T-helper 22 cell (primary cell): ENCODE data around the gene IGLL1.
A peak's percentile ranks its signal among the peaks of the same experiment; 100 is the strongest.
"Not testable (repeated sequence)": the region's sequence is repeated elsewhere in the genome, so short reads cannot be mapped to it uniquely, and the experiment has no call there.

Experiments
- DNase-seq: peaks from one replicate; pipeline ENCODE4 v3.0.0-alpha.2; 2020; ENCODE audit warnings: low read depth

Gene IGLL1

GRCh38 chr22:23540837-23541236, 39.3 kb downstream of the IGLL1 start:
- DNase-seq = not testable (repeated sequence)

- DNase-seq = not testable (repeated sequence)
Observed at GRCh38 chr22:23539839-23540198, 40.3 kb downstream of the IGLL1 start.

- peak; percentile 39 for DNase-seq
Observed at GRCh38 chr22:23539135-23539838, 40.8 kb downstream of the IGLL1 start.

- DNase-seq = not testable (repeated sequence)
Observed at GRCh38 chr22:23538696-23539030, 41.4 kb downstream of the IGLL1 start.

GRCh38 chr22:23537830-23538695, 42.0 kb downstream of the IGLL1 start:
- DNase-seq = not testable (repeated sequence)

- DNase-seq = no peak
Observed at GRCh38 chr22:23537416-23537815, 42.7 kb downstream of the IGLL1 start.

- DNase-seq = no peak
Observed at GRCh38 chr22:23536821-23537345, 43.2 kb downstream of the IGLL1 start.

- not testable (repeated sequence) for DNase-seq
Observed at GRCh38 chr22:23535790-23536661, 44.1 kb downstream of the IGLL1 start.

GRCh38 chr22:23534851-23535717, 45.0 kb downstream of the IGLL1 start:
- no peak for DNase-seq

GRCh38 chr22:23534201-23534850, 45.8 kb downstream of the IGLL1 start:
- no peak for DNase-seq

- no peak for DNase-seq
Observed at GRCh38 chr22:23533771-23534191, 46.3 kb downstream of the IGLL1 start.

GRCh38 chr22:23533328-23533762, 46.7 kb downstream of the IGLL1 start:
- no peak for DNase-seq

- DNase-seq = no peak
Observed at GRCh38 chr22:23532731-23533130, 47.4 kb downstream of the IGLL1 start.

- no peak for DNase-seq
Observed at GRCh38 chr22:23531966-23532705, 48.0 kb downstream of the IGLL1 start.

- no peak for DNase-seq
Observed at GRCh38 chr22:23531283-23531956, 48.7 kb downstream of the IGLL1 start.

- DNase-seq = no peak
Observed at GRCh38 chr22:23530766-23531282, 49.3 kb downstream of the IGLL1 start.

GRCh38 chr22:23530106-23530505, 50.0 kb downstream of the IGLL1 start:
- no peak for DNase-seq

GRCh38 chr22:23529166-23530103, 50.7 kb downstream of the IGLL1 start:
- no peak for DNase-seq
